GM19035 (cell line): ENCODE data around the gene STARD13.

Source experiments
- ATAC-seq: cut with Tn5 transposase; IDR thresholded peaks from one replicate; pipeline ENCODE4 v1.9.1; 2021; ENCODE audit not compliant: unreplicated experiment

The STARD13 gene

DNA sequence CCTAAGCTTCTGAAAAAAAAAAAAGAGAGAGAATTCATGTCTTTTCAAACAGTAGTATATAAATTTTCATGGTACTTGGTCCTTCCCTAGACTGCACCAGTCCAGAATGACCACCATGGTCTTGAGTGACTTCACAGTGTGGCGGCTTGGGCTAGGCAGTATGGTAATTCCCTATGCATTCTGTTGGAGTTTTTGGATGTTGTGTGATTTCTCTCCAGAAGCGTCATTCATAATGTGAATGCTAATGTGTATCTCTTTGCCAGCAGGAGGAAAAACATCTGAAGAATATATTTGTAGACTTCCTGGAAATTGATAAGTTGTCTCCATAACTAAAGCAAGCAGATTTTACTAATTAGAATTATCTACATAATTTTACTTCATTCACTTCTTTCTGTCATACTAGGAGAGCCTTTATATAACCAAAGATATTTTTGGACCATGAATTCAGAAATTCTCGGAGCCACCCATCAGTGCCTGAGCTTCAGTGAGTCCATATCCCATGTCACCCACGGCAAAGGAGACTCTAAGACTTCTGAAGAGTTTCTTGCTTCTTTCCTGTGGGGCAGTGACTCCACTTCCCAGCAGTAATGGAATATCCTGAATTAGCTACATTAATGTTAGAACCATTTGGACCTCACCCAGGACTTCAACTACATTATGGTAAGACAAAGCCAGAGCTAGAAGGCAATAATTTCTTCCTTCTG is 8.4 kb downstream of the STARD13 start:
- no peak for ATAC-seq

DNA sequence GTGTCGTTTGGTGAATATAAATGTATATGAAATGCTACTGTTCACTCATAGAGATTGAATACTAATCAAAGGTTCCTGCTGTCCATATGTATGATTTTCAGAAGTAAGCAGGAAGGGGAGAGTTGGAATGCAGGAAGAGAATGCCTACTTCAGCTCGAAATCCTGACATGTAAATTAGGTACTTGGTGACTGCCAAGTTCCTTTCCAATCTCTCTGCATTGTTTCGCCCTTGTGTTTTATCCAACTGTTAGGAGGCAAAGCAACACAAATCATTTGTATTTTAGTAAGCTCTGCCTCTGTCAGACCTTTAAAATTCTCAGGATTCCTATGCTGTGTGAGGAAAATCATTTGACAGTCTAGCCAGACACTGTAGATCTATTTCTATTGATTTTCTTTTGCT is 9.0 kb downstream of the STARD13 start:
- ATAC-seq = no peak

DNA sequence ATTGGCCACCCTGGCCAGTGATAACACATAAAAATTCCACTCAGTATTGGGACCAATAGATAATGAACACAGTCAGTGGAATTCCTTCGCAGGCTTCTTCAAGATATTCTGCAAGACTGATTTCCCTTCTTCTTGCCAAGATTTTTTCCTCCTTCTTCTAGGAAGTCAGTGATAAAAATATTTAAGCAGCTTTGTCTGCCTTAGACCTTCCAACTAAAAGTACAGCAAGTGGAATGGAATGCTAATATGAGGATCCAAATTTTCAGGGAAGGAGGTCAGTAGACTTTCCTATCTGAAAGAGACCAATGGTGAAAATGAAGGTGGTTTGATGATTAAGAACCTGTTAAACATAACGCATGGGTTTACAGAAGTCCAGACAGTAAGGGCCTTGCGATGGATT is 9.6 kb downstream of the STARD13 start:
- no peak for ATAC-seq

DNA sequence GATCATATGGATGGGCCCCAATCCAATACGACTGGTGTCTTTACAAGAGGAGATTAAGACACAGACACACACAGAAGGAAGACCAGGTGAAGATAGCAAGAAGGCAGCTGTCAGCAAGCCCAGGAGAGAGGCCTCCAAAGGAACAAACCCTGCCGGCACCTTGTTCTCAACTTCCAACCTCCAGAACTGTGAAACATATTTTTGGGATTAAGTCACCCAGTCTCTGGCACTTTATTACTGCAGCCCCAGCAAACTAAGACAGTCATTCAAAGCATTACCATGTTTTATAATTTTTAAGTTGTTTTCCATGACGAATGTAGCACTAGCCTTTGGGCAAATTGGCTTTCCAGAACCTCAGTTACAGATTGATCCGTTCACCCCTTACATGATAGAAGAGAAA is 11.3 kb downstream of the STARD13 start:
- no peak for ATAC-seq

DNA sequence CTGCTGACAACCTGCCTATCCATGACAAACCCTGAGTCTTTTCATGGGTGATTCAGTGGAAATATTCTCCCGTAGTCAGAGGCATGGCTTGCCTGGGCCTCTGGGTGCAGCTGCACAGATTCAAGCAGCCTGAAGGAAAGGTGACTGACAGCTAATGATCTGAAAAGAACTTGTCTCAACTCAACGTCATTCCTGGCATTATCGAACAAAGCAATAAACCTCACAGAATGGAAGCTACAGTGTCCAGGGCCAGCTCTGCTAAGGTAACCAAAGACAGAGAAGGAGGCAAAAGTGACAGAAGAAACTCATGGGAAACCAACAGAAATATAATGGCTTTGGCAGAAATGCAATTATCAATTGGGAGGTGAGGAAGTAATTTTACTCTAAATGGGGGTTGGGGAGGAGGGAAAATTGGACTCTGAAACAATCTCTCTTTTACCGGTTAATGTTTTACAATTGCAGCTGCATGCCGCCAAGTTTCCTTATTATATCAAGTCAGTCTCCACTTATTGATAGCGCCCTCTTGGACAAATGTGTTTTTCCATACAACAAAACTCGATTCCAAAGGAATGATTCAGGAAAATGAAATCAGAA is 12.9 kb downstream of the STARD13 start:
- no peak for ATAC-seq

DNA sequence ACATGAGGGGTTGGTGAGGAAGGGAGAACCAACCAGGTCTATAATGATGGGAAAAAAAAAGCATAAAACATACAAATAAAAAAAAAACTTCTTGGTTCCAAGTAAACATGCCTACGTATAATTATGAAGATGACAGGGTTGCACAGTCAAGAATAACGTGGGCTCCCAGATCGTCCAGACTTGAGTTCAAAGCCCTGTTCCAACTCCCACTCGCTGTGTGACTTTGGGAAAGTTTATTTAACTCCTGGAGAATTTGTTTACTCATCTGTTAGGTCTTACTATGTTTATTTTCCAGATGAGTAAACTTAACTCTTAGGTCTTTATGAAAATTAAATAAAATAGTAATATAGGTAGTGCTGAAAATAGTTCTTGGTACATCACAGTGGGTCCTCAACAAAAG is 13.8 kb downstream of the STARD13 start:
- ATAC-seq = no peak

DNA sequence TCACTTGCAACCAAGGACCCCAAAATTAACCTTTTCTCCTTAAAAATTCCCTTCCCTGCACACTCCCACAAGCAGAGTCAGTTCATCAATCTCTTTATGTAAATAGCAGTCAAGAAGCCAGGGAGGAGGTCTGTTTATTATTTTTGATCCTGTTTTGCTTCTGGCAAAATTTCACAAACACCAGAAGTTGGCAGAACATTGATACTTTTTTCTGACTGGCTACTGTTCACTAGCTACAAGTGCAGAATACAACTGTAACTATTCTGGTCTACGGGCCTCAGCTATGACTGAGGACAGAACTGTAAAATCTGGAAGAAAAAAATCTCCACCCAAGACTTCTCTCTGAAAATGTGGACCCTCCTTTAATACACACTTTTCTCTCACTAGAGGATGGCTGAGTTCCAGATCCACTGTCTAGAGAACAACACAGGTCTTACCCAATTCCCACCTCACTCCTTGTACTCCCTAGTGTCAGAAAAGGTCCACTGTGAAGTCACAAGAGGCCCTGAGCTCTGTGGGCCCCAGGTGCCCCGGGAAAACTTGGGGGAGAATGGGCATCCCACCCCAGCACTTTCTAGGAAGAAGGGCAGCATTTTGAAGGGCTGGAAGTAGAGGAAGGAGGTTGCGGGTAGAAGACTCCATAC is 14.5 kb downstream of the STARD13 start:
- ATAC-seq = no peak

DNA sequence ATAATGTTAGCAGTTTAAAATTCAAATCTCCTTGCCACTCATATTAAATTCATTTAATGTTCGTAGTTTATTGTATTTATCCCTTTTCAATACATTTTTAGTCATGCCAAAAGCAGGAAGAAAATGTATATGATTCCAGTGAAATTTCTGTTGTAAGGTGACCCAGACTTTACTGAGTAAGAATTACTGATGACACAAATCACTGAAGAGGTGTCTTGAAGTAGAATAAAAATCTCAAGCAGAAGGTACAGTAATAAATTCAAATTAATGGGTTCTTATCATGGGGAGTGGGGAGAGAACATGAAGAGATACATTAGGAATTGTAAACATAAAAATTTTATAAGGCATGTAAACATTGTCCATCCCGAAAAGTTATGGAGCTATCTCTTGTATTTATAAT is 19.9 kb downstream of the STARD13 start:
- no peak for ATAC-seq

DNA sequence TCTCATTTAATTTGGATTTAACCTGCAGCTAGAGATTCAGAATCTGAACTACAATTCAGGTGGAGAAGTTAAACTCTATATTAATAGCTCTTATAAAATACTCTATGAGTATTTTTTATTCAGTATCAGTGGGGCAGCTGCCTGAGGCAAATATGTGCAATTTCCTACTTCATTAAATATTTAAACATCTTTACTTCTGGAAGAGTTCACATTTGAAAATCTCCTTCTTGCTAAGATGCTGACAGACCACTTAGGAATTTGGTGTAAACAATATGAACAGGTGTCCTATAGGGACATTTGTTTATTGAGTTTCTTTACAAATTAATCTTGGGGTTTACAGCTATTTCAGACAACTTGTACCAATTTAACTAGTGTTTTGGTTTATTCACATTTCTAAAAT is 20.4 kb downstream of the STARD13 start:
- ATAC-seq = no peak

DNA sequence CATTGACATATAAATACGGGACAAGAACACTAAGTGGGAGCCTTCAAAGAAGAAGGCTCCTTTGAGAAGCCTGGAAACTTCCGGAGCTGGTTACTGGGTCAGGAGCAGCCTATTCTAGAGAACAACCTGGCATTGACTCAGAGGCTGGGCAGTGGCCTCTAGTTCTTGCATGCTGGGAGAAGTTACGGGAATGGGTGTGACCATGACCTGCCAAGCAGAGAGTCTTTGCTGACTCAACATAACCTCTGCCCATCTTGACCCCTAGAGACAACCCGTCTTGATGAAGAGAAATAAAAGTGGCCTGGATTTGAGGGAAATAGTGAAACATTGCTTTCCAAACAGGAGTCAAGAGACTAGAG is 21.0 kb downstream of the STARD13 start:
- ATAC-seq = no peak

DNA sequence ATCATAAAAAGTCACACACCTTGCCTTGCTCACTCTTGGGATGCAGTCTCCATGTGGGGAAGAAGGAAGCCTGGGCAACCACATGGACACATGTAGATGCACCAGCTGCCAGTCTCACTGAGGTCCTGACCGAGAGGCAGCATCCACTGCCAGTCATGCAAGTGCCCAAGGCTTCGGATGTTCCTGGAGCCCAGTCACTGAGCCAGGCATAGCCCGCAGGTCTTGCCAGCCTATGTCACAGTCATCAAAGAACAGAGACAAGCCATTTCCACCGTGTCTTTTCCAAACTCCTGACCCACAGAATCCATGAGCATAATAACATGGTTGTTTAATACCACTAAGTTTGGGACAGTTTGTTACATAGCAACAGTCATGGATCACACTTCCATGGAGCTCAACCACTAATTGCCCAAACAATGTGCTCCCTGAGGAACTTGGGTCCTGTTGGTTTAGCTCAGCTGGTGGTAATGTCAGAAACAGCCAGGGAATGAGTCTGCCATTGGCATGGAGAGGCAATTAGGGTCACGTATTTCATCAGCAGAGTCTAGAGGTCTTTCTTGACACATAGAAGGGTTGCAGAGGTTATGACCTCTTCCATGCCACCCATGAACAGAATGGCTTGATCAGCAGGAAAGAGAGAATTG is 21.5 kb downstream of the STARD13 start:
- ATAC-seq = no peak

DNA sequence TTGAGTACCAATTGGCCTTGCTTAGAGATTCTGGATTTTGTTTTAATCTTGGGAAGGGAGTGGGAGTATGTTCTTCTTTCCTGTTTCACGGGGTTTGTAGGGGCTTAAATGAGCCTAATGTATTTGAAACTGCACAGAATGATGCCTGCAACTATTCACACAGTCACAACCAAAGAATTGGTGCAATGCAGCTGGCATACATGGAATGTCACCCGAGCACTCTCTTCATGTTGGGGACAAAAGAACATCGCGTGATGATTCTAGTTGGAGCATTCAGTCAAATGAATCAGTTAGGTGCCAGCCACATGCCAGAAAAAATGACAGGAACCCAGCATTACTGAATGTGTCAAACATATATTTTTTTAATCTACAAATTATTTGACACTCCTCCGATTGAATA is 22.1 kb downstream of the STARD13 start:
- ATAC-seq = no peak

DNA sequence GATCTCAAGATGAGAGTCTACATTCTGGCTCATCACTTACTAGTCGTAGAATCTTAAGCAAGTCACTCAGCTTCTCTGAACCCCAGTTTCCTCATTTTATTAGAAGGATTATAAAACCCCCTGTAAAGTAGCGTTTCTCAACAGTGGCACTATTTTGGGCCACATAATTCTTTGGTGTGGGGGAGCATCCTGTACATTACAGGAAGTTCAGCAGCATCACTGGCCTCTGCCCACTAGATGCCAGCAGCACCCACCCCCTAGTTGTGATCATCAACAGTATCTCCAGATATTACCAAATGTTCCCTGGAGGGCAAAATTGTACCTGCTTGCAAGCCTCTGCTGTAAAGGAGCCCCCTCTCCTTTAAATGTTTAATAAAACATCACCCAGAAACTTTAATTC is 22.6 kb downstream of the STARD13 start:
- no peak for ATAC-seq

DNA sequence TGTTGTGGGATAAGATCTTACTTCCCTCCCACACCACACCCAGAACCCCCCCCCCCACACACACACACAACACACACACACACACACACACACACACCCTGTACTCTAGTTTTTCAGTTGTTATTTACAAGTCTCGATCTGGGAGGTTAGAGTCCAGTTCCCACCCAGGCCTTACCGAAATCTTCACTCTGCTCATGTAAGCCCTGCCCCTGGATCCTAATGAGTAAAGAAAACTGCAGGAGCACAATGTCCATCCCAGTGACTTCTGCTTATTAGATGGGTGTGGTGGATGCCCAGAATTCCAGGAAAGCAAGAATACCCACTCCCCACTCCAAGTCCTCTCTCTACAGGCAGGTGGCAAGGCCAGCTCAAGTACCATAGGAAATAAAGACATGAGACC is 23.0 kb downstream of the STARD13 start:
- ATAC-seq = no peak

DNA sequence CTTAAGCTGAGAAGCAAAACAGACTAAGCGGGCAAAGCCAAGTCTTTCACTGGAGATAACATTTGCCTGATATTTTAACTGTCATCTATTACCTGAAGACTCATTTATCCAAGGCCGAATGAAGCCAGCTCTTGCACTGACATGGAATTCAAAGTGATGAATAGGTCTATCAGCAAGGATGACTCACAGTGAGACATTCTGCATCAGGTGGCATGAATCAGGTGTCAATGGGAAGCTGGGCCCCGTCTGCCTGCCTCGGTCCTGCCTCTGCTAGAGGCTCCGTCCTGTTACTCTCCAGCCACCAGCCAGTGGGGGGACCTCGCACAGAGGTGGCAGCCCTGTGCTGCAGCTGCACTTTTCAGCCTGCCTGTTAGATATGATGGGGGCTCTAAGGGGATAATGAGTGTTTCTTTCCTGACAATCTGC is 23.5 kb downstream of the STARD13 start:
- ATAC-seq = no peak

DNA sequence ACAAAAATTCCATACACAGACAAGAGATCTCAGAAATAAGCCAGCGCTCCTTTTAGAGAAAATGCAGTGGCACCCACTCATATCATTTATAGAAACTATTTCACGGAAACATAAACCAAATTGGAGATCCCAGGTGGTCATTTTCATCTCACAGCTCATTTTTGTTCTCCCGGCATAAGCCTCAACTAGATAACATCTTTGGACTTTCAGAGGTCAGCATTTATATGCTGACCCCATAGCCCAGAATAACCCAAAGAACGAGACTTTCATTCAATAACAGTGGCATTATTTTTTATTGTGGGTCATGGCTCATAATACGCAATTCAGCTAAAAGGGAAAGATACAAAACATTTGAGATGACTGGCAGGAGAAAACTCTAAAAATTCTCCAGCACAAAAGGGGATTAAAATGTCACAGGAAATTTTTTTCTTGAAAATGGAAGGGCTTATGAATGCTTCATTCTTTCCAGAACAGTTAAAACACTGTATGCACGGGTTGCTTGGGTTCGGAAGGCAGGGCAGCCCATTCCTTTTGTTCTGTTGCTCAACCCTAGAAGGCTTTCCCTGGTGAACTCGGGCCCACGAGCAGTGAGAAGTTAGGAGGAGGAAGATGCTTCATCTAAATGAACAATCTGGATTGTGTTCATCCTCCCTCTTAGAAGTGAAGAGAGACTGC is 24.0 kb downstream of the STARD13 start:
- no peak for ATAC-seq

DNA sequence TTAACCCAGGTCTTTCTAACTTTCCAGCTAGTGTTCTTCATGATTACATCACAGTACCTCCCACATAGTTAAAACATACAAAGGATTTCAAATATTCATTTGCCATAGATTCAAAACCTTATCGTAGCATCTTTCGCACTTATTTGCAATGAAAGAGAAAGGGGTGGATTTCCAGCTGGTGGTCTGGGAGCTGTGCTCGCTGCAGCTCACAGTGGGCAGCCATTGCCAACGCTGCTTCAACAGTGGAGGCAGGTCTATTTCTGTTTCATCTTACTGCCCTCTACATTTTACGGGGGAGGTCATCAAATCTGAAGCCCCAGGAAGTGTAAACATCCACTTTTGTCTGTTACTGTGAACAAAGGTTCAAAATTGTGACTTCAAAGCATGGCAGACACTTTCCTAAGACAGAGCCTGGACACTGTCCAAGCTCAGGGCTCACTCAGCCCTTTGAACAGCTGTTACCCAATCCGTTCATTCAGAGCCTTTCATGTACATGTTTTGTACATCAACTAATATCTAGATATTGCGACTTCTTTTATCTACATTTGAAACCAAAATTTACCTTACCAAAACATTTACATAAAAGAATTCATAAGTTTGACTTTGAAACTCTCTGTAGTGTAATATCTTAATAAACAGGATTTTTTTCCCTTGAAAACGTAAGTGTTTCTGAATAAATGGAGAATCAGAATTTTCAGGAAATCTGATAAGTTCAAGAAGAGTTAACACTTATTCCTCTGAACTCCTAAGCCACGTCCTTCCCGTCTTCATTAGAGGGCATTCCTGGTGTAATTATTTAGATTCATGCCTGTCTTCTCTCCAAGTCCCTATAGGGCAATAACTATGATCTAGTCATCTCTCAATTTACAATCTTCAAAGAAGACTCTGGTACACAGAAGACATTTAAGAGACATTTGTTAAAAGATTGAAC is 25.1 kb downstream of the STARD13 start:
- ATAC-seq = no peak

DNA sequence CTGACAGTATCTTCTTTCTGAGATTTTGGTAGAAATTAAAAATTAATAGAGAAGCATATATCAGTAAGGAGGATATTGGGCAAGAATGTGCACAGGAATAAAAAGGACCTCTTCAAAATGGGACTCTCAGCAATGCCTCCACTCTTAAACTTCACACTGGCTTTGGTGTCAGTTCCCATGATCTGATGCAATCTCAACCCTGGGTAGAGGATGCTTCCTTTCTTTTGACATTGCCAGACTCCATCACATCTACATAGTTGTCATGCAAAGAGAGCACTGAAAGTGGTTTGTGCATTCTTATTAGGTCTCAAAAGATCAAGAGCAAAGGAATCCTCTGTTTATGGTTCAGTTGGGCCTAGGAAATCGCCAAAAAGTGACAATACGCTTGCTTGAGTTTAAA is 26.3 kb downstream of the STARD13 start:
- no peak for ATAC-seq

DNA sequence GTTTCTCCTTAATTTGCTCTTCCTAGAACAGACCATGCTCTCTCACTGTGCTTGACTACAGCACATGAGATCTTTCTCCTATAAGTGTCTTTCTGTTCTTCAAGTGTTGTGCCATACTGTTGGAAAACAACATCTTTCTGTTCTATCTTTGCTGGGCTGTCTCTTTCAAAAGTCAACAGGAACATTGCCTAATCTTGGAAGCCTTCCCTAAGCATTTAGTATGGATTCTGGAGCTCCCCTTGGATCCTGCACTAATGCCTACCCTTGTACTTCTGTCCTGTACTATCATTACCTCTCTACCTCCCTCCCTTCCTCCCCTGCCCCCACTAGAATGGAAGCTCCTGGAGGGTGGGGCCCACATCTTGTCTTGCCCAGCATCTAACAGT is 26.8 kb downstream of the STARD13 start:
- ATAC-seq = no peak
